Progenitor cell of endocrine pancreas (in vitro differentiated cells): ENCODE measurements around the gene MME. TPM values are rescaled to one million over a fixed set of nuclear protein-coding genes. Genes with fewer than 3 reads are reported as not detected.

ENCODE experiments used
- DNase-seq: peaks from one replicate; pipeline ENCODE4 v3.0.0; 2021; ENCODE audit warnings: low spot score; ENCODE audit not compliant: unreplicated experiment
- H3K27ac Mint-ChIP-seq: 2 replicates; pipeline ENCODE4 v1.8.0; 2021; ENCODE audit warnings: mild to moderate bottlenecking, moderate library complexity, mixed read lengths
- H3K27me3 Mint-ChIP-seq: 2 replicates; pipeline ENCODE4 v1.8.0; 2021; ENCODE audit warnings: mixed read lengths
- H3K36me3 Mint-ChIP-seq: 2 replicates; pipeline ENCODE4 v1.8.0; 2022; ENCODE audit warnings: mixed read lengths; ENCODE audit not compliant: insufficient read depth
- H3K4me1 Mint-ChIP-seq: 2 replicates; pipeline ENCODE4 v1.8.0; 2021; ENCODE audit warnings: low read depth, mixed read lengths
- H3K4me3 Mint-ChIP-seq: 2 replicates; pipeline ENCODE4 v1.8.0; 2021; ENCODE audit warnings: low read depth, mild to moderate bottlenecking, moderate library complexity, mixed read lengths
- H3K9me3 Mint-ChIP-seq: 2 replicates; pipeline ENCODE4 v1.8.0; 2021; ENCODE audit warnings: low read depth, mixed read lengths
- total RNA-seq: library from RNA; stranded (reverse); gene quantifications from 2 replicates; pipeline ENCODE4 v1.2.1, GENCODE V29; 2021
- TF ChIP-seq, protein P1 (sequence below): fragments of 200-600 bp; sonication (generic); IDR thresholded peaks from one replicate; pipeline ENCODE4 v1.5.0; 2021; ENCODE audit warnings: antibody characterized with exemption, mild to moderate bottlenecking; ENCODE audit not compliant: unreplicated experiment

The MME gene
- total RNA-seq, 1 donor from 2014 or later = 0.93 TPM

DNA sequence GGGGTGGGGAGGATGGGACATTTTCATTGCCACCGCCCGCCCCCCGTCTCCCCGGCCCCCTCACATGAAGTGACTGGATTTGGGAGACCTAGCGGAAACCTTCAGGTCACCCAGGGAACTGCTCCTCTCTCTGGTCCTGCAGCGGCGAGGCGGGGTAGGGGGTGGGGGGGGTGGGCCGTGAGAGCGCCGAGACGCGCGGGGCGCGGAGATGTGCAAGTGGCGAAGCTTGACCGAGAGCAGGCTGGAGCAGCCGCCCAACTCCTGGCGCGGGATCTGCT is 712 bp upstream of the MME start:
- Mint-ChIP-seq H3K36me3 (no peaks in the 10 kb centered on the region), H3K27me3 (peaks cover 66% of the 10 kb centered on the region)

DNA sequence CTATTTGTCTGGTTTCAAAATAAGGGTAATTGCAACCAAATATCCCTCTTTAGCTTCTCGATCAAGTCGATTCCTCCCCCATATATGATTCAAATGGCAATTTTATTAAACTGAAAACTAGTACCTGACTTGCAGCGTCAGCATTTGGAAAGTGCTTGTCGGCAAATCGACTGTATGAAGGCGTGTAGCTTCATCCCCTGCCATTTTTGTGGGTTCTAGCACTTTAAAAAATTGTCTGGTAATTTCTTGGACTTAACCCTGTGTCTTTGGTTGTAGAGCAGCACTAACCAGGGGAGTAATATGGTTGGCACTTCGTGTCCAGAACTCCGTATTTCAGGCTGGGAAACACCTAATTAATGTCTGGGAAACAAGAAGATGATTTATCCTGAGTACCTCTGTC is 573 bp downstream of the MME start:
- peaks cover 66% of the 10 kb centered on the region for H3K27me3 Mint-ChIP-seq
- peak overlapping the region; percentile 70 for H3K4me3 Mint-ChIP-seq
- H3K4me1 Mint-ChIP-seq = peaks cover 9% of the 10 kb centered on the region
- peaks cover 3% of the 10 kb centered on the region for H3K9me3 Mint-ChIP-seq
- DNase-seq = no peak
- TF ChIP-seq, protein P1, sequence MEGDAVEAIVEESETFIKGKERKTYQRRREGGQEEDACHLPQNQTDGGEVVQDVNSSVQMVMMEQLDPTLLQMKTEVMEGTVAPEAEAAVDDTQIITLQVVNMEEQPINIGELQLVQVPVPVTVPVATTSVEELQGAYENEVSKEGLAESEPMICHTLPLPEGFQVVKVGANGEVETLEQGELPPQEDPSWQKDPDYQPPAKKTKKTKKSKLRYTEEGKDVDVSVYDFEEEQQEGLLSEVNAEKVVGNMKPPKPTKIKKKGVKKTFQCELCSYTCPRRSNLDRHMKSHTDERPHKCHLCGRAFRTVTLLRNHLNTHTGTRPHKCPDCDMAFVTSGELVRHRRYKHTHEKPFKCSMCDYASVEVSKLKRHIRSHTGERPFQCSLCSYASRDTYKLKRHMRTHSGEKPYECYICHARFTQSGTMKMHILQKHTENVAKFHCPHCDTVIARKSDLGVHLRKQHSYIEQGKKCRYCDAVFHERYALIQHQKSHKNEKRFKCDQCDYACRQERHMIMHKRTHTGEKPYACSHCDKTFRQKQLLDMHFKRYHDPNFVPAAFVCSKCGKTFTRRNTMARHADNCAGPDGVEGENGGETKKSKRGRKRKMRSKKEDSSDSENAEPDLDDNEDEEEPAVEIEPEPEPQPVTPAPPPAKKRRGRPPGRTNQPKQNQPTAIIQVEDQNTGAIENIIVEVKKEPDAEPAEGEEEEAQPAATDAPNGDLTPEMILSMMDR = no peak
- no peak overlapping the region for H3K27ac Mint-ChIP-seq
- no peaks in the 10 kb centered on the region for H3K36me3 Mint-ChIP-seq

More for the DNA sequence above, 712 bp upstream of the MME start:
- Mint-ChIP-seq H3K4me3 (peak overlapping the region; percentile 70), H3K27ac (no peak overlapping the region), H3K4me1 (peaks cover 9% of the 10 kb centered on the region), H3K9me3 (peaks cover 3% of the 10 kb centered on the region)
- no peak for DNase-seq
- TF ChIP-seq, protein P1 = peak; percentile 24

DNA sequence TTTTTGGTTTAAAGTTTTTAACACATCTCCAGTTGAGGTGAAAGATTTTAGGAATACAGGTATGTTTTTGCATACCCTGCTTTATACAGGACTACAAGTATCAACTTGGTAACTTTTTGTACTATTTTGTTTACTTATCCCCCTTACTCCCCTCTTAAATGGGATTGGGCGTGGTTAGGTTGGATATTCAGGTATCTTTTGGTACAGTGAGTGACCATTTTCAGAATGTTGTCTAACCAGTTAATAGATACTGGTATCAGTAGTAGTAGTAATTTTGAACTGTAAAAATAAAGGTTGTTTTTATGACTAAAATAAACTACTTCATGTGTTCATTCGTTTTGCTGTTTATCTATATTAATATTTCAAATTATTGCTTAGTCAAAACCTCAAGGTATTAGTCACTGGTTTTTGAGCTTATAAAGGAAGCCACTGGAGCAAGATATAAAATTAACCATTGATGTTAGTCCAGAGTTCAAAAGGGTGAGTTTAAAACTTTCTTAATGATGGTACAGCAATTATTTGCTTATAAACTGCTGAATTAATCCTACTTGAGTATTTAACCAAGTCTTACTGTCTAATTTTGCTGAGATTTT is 3.3 kb downstream of the MME start:
- TF ChIP-seq, protein P1 = no peak
- Mint-ChIP-seq H3K4me3 (no peak overlapping the region), H3K27me3 (peaks cover 49% of the 10 kb centered on the region), H3K27ac (no peak overlapping the region), H3K36me3 (no peaks in the 10 kb centered on the region), H3K4me1 (peaks cover 9% of the 10 kb centered on the region), H3K9me3 (no peaks in the 10 kb centered on the region)
- DNase-seq = no peak

DNA sequence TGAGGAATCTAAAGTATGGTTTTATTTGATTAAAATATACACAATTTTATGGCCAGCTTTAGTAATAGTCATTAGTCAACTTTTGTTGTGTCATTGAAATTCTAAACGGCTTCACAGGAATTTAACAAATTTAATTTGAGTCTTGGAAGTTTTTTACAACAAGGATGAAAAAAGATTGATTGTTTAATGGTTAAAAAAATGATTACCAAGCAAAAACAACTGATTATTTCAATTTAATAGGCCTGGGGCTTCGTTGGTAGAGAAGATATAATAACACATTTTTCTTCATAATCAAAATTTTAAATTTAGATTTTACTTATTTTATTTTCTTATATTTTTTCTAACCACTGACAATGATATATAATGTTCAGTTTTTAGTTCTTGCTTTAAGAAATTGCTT is 4.4 kb downstream of the MME start:
- H3K9me3 Mint-ChIP-seq = no peaks in the 10 kb centered on the region
- H3K27ac Mint-ChIP-seq = no peak overlapping the region

DNA sequence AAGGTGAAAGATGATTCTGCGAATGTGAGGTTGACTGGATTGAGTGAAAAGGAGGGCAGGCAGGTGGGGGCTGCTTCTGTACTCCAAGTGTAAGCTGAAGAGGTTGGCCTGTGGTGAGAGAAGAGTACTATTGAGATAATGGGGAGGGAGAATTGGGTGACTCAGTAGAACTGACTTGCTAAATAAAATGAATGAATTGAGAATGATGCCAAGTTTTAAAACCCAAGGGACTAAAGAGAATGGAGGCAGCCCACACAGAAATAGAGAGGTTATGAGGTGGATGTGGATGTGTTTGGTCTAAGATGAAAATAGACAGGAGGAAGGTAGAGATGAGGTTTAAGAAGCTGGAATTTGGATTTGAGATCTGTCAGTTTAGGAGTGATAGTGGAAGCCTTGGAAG is 5.9 kb downstream of the MME start:
- H3K9me3 Mint-ChIP-seq = no peaks in the 10 kb centered on the region
- no peaks in the 10 kb centered on the region for H3K36me3 Mint-ChIP-seq
- no peak for DNase-seq
- TF ChIP-seq, protein P1 = no peak
- H3K27ac Mint-ChIP-seq = no peak overlapping the region
- H3K27me3 Mint-ChIP-seq = peaks cover 25% of the 10 kb centered on the region
- H3K4me3 Mint-ChIP-seq = no peak overlapping the region
- H3K4me1 Mint-ChIP-seq = no peaks in the 10 kb centered on the region

More for the DNA sequence above, 4.4 kb downstream of the MME start:
- Mint-ChIP-seq H3K4me1 (peaks cover 4% of the 10 kb centered on the region), H3K4me3 (no peak overlapping the region), H3K36me3 (no peaks in the 10 kb centered on the region), H3K27me3 (peaks cover 39% of the 10 kb centered on the region)
- TF ChIP-seq, protein P1 = no peak
- DNase-seq = no peak
